ENCODE measurements around the gene DST.
"Not testable (repeated sequence)": the region's sequence is repeated elsewhere in the genome, so short reads cannot be mapped to it uniquely, and the experiment has no call there.

DST gene

DNA sequence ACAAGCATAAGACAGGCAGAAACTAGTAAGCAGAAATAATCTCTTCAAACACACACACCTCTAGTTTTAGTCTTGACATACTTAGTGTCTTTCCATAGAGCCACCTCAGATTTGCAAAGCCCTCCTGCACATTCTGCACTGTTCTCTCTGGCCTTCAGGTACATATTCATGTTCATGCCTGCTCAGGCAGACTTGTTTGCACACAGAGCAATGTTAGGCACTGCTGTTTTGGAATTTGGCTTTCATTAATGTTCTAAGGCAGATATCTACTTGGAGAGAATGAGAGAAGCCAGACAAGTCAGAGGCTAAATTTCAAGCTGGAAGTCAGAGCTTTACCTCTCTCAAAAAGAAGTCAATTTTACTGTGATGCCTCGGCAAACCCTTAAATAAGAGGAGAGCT is 21.3 kb upstream of the DST start:
- no peak for DNase-seq (ENCODE audit: low read depth in 2 of 3, low spot score in 2 of 3)

DNA sequence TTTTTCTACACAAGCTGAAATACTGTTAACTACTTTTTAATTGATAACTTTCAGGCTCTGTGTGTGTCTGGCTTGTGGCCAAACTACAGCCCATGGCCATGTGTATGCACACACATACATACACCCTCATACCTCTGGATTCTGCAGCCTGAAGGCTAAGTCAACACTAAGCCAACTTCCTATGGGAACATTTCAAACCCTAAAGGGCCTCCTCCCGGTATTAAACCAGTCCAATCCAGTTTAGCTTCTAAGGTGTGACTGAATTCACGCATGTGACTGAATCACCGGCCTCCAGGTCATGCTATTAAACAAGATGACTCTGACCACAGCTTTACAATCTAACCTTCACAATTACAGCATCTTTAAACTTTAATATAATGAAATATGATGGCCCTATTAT is 20.7 kb upstream of the DST start:
- no peak for DNase-seq (ENCODE audit: low read depth in 2 of 3, low spot score in 2 of 3)

DNA sequence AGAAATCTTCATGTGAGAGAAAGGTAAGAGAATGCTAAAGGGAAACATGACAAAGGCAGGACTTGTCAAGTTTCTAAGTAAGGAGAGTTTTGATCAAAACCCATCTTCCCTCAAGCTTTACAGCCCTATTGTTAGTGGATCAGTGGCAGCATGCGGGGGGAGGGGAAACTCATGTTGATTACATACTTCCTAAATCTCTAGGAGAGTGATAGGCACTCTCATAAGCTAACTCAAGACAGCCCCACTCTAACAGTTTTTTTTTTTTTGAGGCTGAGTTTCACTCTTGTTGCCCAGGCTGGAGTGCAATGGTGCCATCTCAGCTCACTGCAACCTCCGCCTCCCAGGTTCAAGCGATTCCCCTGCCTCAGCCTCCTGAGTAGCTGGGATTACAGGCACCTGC is 18.6 kb upstream of the DST start:
- DNase-seq (ENCODE audit: low read depth in 2 of 3, low spot score in 2 of 3): not testable (repeated sequence)

DNA sequence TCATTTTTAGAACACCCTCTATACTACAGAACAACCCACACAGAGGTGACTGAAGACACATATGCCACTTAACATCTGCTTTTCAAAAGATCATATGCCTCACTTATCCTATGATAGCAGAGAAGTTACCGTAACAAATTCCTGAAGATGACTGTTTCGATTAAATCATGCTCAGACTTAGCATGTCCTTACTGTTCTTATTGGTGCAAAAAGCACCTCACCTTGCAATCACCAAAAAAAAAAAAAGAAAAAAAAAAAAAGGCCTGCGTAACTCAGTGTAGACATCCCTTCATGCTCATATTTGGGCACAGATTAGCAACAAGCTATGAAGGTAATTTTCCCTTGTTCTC is 17.7 kb upstream of the DST start:
- no peak for DNase-seq (ENCODE audit: low read depth in 2 of 3, low spot score in 2 of 3)

DNA sequence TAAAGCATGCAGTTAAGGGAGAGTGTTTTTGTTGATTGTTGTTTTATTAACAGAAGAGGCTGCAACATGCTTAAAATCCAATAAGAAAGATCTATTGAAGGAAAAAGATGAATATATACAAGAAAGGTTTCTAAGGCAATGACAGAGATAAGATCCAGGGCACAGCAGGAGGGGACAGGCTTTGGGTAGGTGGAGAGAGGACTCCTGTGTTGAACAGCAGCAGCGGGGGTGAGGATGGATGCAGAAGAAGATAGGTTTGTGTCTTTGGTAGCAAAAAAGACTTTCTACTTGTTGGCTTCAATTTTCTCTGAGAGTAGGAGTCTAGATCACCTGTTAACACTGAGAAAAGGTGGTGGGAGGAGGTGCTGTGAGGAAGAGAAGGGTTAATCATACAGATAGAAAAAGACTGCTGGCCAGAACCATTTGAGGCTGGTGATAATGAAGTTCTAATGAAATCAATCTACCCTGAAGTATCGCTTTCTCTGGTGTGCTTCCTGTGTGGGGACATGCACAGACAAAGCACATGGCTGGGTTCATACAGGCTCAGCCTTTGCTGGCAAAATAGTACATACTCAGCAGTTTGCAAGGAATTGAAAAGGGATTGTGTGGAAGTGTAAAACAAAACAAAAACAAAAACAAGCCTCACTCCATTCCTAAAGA is 17.2 kb upstream of the DST start:
- DNase-seq (ENCODE audit: low read depth in 2 of 3, low spot score in 2 of 3): no peak

DNA sequence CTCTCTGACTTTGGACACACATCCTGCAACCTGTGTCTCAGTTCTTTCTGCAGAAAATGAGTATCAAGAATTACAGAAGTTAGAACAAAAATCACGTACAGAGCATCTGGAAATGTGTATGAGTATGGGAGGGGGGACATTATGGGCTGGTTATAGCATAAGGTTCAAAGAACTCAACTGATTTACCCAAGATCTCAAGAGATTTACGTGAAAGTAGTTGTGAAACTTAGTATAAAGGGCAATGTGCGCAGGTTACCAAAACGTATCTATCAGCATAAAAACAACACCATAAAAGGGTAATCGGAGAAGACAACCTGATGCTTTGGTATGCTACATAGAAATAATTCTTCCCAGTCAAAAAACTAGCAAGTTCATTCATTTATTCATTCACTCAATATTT is 15.6 kb upstream of the DST start:
- no peak for DNase-seq (ENCODE audit: low read depth in 2 of 3, low spot score in 2 of 3)

DNA sequence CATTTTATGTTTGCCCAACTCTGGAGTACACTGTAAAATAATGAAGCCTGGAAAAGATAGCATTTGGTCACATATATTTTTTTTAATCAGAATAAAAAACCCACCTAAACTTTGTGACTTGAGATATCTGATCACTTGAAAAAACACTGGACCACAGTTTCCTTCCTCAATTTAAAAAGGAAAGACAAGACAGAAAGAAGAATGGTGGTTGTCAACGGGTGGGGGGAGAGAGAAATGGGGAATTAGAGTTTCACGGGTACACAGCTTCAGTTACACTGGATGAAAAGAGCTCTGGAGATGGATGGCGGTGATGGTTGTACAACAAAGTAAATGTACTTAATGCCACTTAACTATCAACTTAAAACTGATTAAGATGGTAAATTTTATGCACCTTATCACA is 14.7 kb upstream of the DST start:
- DNase-seq (ENCODE audit: low read depth in 2 of 3, low spot score in 2 of 3): no peak

DNA sequence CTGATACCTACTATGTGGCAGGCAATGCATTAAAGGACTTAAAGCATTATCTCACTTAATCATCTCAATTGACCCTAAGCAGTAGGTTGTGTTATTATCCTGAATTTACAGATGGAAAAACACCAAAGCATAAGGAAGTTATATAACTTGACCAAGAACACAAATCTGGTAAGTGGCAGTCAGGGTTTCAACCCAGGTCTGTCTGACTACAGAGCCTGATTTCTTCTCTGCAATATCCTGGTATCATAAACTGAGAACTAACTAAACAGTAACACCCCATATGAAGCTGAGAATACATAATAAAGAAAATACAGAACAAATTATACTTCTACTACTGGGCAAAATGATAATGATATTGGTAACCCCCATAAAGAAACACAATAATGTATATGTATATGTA is 13.8 kb upstream of the DST start:
- DNase-seq (ENCODE audit: low read depth in 2 of 3, low spot score in 2 of 3): no peak

DNA sequence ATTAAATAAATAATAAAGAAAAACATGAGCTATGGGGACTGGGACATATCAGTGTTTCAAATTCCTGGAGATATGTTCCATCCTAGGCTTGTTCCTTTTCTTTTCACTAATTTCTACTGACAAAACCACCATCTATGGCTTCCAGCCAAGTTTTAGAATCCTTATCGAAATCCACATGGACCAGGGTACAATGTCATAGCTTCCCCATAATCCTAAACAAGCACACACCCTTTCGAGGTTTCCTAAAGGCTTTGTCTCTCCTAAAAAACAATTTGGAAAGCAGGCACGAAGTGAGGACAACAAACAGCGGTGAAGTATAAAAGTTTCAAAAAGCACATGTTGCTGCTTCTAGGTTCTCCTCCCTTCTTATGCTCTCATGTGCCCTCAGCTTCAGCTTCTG is 13.3 kb upstream of the DST start:
- no peak for DNase-seq (ENCODE audit: low read depth in 2 of 3, low spot score in 2 of 3)

DNA sequence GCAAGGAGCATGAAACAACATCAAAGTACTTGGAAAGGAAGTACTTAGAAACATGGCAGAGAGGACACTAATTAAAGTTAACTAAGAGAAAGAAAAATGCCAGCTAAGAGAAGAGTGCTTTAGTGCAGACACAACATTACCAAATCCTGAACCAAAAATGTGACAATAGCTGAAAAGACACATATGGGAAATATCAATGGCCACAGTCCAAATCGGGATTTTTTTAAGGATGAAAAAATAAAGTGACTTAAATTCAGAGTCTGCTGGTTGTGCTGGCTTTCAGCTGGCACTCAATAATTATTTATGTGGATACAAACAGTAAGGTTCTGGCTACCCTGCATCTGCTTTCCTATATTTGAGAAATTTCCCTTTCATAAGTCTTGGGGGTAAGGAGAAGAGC is 12.6 kb upstream of the DST start:
- DNase-seq (ENCODE audit: low read depth in 2 of 3, low spot score in 2 of 3): no peak

DNA sequence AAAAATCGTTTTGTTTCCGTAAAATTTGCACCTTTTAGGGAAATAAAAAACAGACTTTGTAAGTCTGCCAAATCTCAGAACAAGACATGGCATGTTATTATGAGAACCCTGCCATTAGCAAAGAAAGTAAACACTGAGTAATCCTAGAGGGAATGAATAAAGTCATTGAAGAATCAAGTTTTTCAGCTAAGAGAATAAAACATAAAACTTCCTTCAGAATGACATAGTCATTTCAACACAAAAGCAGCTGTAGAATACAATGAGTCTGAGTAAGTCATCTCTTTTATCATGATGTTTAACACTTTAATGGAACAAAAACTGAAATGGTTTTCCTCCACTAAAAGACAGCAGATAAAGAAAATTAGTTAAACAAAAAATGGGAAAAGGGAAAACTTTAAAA is 10.3 kb upstream of the DST start:
- DNase-seq (ENCODE audit: low read depth in 2 of 3, low spot score in 2 of 3): no peak

DNA sequence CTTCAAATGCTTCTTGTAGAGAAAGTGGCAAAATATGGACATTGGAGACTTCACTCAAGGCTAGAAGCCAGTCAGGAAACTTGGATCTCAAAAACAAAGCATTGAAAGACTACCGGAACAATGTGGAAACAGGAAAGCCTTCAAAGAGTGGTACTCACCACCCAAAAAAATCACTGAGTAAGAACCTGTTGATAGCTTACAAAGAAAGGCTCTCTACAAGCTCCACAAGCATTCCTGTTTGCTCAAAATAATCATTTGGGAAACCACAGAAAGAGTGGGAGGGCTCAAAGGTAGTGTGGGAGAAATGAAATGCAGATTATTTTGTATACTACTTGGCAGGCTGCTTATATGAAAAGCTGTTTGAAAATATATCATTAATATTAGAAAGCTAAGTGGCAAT is 9.5 kb upstream of the DST start:
- DNase-seq (ENCODE audit: low read depth in 2 of 3, low spot score in 2 of 3): no peak

DNA sequence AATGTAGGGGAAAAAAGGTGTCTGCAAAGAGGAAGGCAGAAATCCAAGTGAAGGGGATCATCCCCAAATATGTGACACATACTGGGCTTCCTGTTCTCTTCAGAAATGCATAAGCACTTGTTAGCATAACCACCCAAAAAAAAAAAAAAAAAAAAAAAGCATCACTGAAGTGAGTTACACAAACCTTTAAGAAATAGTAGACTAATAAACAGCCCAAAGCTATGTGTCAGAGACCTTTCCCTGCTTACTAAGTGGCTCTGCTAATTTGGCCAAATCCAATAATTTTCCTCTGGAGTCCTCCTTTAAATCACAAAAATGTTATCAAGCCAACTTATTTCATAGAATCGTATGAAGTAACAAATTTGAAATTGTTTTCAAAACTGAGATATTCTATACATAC is 7.5 kb upstream of the DST start:
- DNase-seq (ENCODE audit: low read depth in 2 of 3, low spot score in 2 of 3): no peak

DNA sequence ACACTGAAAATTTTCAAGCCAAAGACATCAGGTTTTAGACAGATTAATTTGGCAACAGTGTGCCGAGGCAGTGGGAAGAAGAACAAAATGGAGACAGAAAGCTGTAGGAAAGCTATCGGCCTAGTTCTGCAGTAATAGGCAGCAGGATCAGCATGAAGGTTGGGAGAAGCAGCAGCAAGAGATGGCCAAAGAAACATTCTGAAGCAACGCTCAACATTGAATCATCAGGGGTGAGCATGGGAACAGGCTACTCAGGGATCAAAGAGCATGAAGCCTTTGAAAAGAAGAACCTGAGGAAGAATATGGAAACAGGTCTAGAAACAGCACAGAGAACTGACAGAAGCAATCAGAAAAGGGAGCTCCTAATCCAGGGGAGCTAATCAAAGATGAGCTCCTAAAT is 7.1 kb upstream of the DST start:
- DNase-seq (ENCODE audit: low read depth in 2 of 3, low spot score in 2 of 3): no peak

DNA sequence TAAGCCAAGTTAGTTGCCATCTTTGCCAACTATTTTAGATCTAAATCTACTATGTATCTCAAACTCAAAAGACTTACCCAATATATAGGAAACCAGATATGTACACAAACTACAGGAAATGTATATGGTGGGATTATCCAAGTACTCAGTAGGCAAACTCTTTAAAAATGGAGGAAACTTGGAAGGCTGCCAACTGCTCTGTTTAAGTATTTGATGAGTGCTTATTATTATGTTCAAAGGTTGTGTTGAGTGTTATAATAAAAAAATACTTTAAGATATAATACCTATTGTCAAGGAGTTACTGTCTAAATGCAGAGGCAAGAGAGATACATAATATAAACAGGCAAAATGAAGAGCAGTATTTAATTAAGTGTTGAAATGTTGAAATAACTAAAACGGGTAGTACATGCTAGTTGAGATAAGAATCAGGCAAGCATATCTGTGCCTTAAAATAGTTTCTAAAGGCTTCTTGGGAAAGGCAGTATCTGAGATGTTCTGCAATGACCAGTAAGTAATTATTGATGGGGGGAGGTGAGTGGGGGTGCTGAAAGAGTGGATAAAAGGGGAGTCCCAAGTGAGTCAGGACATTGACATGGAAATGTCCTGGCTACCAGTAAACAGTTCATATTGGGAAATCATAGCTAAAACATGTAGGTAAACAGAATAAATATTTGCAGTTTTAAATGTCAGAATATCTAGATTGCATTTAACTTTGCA is 6.5 kb upstream of the DST start:
- no peak for DNase-seq (ENCODE audit: low read depth in 2 of 3, low spot score in 2 of 3)

DNA sequence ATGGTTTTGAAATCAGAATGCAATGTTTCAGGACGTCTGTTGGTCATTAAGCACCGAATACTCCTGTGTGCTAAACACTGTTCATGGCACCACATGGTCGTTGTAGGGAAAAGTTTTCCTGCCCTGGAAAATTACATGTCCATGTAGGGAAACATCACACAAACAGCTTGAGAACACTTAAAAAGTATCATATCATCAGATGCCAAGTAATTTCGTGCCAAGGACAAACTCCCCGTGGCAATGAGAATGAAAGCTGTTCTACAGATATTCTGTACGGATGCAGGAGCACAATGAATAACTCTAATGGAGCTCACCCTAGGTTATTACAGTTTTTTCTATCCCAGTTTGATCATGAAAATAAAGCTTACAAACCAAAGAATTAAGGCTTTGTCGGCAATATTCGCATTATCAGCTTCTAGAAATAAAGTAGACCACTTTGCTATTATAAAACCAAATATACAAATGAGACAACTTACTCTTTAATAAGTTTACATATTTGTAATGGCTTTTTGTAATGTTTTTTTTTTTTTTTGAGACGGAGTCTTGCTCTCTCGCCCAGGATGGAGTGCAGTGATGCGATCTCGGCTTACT is 4.6 kb upstream of the DST start:
- no peak for DNase-seq (ENCODE audit: low read depth in 2 of 3, low spot score in 2 of 3)

DNA sequence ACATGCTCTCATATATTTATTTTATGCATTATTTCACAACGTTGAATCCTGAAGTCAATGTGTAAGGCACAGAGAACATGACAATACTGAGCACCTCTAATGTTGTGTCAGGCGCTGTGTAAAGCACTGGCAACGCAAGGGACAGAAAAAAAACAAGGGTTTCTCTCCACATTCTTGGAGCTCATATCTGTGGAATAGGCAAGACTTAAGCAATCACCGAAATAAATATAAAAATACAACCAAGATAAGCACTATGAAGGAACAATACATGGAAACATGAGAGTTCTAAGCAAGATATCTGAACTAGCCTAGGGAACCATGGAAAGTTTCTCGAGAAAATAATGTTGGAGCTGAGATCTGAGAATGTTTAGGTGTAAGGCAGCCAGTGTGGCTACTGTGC is 1.7 kb upstream of the DST start:
- DNase-seq (ENCODE audit: low read depth in 2 of 3, low spot score in 2 of 3): no peak

DNA sequence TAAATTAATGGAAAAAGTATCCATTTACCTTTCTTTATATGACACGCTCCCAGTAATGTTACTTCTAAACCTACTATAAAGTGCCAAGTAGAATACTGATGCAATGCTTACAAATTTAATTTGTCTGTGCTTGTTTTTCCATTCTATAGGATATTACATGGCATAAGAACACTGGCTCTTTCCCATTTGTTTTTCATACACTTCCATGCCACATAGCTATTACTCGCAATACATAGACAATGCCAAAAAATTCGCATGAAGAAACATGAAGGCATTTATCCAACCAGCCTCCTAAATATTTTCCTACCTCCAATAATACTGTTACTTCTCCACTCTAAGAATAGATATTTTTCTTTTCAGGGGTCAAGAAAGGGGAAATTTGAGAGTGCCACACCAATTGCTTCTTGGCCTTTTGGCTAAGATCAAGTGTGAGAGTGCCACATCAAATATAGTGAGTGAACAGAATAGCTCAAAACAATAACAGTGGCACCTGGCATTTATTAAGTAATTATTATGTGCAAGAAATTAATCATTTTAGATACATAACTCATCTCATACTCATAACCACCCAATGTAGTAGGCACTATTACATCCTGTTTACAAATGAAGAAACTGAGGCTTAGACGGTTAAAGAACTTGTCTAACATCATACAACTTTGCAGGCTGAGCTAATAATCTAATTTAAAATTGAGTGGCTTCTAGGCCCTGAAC is 845 bp upstream of the DST start:
- DNase-seq (ENCODE audit: low read depth in 2 of 3, low spot score in 2 of 3): no peak

DNA sequence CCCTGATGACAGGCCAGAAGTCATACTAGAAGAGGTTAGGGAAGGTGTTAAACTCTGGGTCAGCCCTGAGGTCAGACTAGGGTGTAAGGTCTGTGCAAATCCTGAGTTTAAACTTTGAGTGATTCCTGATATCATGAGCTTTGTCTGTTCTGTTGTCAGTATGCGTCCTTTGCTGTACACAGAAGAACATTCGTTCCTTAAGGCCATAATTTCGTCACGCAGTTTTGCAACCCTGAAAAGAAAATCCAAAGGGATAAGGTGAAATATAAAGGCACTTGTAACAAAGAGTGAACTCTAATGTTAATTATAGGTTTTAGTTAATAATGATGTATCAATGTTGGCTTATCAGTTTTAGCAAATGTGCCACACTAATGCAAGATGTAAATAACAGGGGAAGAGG is 2.3 kb downstream of the DST start:
- no peak for DNase-seq (ENCODE audit: low read depth in 2 of 3, low spot score in 2 of 3)

DNA sequence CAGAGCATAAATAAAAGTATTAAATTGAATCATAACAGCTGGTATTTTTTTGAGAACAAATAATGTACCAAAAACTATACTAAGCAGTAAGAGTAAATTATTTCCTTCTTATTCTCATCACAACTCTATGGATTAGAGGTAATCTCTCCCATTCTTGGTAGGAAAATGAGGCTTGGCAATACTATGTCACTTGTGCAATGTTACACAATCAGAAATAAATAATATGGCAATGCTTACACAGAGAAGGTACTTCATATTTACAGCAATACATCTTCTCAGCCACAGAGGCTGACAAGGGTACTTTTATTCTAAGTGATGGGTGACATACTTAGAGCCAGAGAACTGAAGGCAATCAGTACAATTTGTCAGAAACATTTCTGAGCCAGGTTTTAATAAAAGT is 3.9 kb downstream of the DST start:
- no peak for DNase-seq (ENCODE audit: low read depth in 2 of 3, low spot score in 2 of 3)

DNA sequence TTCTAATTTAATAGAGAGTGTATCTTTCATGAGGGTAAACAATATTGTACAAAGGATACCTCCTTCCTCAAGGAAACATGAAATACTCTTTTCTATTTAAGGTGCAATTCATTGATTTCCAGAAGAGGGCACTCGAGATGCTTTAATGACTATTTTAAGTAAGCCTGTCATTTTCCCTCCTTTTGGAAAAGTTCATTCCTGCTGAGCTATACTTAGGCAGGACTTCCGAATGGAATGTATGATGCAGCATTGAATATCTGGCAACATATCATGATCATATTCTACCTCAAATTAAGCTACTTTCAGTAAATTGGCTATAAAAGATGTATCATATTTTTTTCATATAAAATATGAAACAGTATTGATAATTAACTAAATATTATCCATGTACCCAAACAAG is 5.0 kb downstream of the DST start:
- DNase-seq (ENCODE audit: low read depth in 2 of 3, low spot score in 2 of 3): no peak

DNA sequence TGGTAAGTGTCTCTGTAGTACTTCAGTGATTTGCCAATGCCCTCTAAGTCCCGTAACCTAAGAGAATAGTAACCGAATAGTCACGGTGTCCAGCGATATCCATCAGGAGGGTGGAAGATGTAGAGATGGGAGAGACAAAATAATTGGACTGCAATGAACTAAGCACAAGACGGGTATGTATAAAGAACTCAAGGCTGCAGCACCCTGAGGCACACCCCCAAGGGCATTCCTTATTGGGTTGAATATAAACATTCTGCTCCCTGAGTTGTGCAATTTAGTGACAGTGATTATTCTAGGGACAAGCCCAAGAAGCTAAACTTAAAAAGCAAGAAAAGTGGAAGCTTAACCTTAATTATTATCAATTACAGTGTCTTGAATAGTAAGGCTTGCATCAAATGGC is 14.6 kb downstream of the DST start:
- no peak for DNase-seq (ENCODE audit: low read depth in 2 of 3, low spot score in 2 of 3)
